Cardiac fibroblast (primary cell): ENCODE data around the gene RGPD3.

ENCODE experiments used
- DNase-seq, 2 donors: peaks; one replicate each; pipeline versions ENCODE4 v3.0.0 to v3.0.0-alpha.2; 2010; ENCODE audit warnings: low read depth in 2 of 2
- H3K4me3 ChIP-seq, 2 donors: replicated peaks in 1 of 2; 1 replicate in 1 of 2; 2 replicates in 1 of 2; pipeline ENCODE4 v1.5.1; 2011; ENCODE audit warnings: low read depth in 2 of 2, low read length in 2 of 2, mild to moderate bottlenecking in 2 of 2, moderate library complexity in 1 of 2
- TF ChIP-seq, protein P1 (sequence below): IDR thresholded peaks from one replicate; pipeline ENCODE4 v1.5.1; 2011; ENCODE audit warnings: low read depth, mild to moderate bottlenecking, low read length, inconsistent platforms

Gene RGPD3

DNA sequence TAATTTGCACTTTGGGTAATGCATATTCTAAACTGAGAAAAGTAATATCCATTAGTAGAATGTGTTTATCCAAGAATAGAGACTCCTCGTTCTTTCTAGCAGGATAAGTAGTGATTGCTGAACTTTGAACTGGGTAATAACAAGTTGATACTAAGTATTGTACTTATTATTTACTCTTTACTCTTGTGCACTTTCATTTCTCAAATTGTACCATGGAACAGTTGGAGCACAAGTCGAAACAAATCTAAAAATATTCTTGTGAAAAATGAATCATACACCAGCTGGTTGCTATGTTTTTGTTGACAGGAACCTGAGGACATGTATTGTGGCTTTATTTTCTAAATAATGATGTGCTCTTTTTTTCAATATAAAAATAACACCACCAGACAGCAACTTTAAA lies 111.9 kb downstream of the RGPD3 start:
- no peak for DNase-seq
- H3K4me3 ChIP-seq, result no peak overlapping the region
- TF ChIP-seq, protein P1, sequence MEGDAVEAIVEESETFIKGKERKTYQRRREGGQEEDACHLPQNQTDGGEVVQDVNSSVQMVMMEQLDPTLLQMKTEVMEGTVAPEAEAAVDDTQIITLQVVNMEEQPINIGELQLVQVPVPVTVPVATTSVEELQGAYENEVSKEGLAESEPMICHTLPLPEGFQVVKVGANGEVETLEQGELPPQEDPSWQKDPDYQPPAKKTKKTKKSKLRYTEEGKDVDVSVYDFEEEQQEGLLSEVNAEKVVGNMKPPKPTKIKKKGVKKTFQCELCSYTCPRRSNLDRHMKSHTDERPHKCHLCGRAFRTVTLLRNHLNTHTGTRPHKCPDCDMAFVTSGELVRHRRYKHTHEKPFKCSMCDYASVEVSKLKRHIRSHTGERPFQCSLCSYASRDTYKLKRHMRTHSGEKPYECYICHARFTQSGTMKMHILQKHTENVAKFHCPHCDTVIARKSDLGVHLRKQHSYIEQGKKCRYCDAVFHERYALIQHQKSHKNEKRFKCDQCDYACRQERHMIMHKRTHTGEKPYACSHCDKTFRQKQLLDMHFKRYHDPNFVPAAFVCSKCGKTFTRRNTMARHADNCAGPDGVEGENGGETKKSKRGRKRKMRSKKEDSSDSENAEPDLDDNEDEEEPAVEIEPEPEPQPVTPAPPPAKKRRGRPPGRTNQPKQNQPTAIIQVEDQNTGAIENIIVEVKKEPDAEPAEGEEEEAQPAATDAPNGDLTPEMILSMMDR, result no peak

- TF ChIP-seq, protein P1, result no peak
- H3K4me3 ChIP-seq, result no peak overlapping the region
- no peak for DNase-seq
Observed at GRCh38 chr2:106353676-106354075, 114.5 kb downstream of the RGPD3 start.

- H3K4me3 ChIP-seq, result no peak overlapping the region
- TF ChIP-seq, protein P1, result no peak
- DNase-seq, result no peak
Observed at GRCh38 chr2:106350980-106351379, 117.2 kb downstream of the RGPD3 start.

DNA sequence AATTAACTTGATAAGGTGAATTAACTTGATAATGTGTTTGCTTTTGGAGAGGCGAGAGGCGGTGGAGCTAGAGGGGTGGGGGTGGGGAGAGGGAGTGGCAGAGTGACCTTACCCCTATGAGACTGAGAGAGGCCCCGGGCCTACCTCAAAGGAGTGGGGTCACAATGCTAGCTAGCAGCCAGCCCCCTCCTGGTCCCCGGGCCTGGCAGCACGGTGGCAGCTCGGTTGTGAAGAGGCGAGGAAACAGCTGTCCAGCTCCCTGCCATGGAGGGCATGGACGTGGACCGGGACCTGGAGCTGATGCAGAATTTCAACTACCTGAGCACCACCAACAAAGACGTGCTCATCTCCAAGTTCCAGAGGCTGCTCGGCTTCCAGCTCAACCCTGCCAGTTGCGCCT lies 123.9 kb downstream of the RGPD3 start:
- no peak overlapping the region for H3K4me3 ChIP-seq
- DNase-seq, result no peak
- TF ChIP-seq, protein P1, result no peak

DNA sequence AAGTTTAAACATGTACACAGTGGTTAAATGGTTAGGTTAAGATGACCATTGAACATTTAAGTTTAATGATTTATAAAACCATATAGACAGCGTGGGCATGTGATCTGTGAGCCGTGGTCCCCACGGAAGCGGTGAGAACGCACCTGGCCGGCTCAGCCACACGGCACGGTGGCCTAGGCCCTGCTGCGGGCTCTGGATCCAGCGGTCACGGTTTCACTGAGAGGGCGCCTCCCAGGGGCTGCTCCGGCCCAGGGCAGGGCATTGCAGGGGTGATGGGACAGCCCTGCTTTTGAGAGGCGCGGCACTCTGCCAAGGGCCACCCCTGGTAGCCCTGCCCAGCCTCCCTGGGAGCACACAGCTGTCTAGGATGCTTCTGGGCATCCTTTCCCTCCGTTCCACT lies 124.9 kb downstream of the RGPD3 start:
- no peak overlapping the region for H3K4me3 ChIP-seq
- TF ChIP-seq, protein P1, result no peak

DNA sequence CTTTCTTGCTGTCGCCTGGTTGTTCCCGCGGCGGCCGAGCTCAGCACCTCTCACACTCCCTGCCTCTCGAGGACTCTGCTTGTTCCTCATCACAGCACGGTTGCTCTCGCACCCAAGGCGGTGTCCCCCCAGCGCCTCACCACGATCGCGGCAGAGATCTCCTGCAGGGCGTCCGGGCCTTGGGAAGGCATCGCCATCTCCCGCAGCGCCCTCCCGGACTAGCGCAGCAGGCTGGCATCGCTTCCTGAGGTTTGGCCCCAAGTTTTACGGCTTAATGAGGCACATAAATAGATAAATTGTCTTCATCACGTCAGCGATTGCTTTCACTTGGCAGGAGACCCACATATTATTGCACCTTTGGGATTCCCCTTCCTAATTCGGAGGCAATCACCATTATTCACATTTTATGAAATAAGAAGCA lies 125.4 kb downstream of the RGPD3 start:
- TF ChIP-seq, protein P1, result no peak
- no peak for DNase-seq
- H3K4me3 ChIP-seq, result no peak overlapping the region

More for the DNA sequence above, 124.9 kb downstream of the RGPD3 start:
- no peak for DNase-seq

DNA sequence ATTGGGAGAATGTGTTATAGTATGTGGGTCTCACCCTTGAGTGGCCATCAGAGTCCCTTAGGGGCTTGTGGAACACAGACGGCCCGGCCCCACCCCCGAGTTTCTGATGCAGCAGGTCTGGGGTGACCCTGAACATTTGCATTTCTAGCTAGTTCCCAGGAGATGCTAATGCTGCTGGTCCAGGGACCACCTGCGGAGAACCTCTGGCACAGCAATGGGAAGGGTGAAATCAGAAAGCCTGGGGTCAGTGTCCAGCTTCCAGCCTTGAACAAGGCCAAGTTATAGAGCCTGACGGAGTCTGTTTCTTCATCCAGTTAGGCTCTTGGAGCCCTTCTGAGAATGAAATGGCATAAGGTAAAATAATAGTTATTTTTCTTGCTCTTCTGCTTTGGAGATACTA lies 126.5 kb downstream of the RGPD3 start:
- TF ChIP-seq, protein P1, result no peak
- DNase-seq, result no peak

More for the DNA sequence above, 126.5 kb downstream of the RGPD3 start:
- no peak overlapping the region for H3K4me3 ChIP-seq
